K562 (cell line): Measurements from ENCODE around the gene TNF. TPM values are rescaled to one million over a fixed set of nuclear protein-coding genes. Genes with fewer than 3 reads are reported as not detected.

Source experiments
- CHCHD3 ChIP-seq: fragments of 250-450 bp; sonication (Bioruptor Pico); IDR thresholded peaks from 2 replicates; pipeline ENCODE4 v2.1.2; 2022; ENCODE audit warnings: mild to moderate bottlenecking
- DACH1 ChIP-seq: fragments of 450-650 bp; IDR thresholded peaks from 2 replicates; pipeline ENCODE4 v1.6.1; 2018; ENCODE audit not compliant: partially characterized antibody
- ETV5 ChIP-seq: sonication (generic); formaldehyde crosslinking; IDR thresholded peaks from 2 replicates; pipeline ENCODE4 v1.4.0; 2020; ENCODE audit warnings: low read depth, mild to moderate bottlenecking, missing genetic modification reagents
- FOXP1 ChIP-seq: sonication (generic); formaldehyde crosslinking; IDR thresholded peaks from 2 replicates; pipeline ENCODE4 v1.8.0; 2022; ENCODE audit warnings: mild to moderate bottlenecking, missing genetic modification reagents
- HINFP ChIP-seq: fragments of 450-650 bp; conservative IDR thresholded peaks from 2 replicates; pipeline ENCODE4 v1.6.1; 2016; ENCODE audit warnings: missing genetic modification characterization, low read depth, mild to moderate bottlenecking, control low read depth, missing compliant biosample characterization
- HNRNPK ChIP-seq: fragments of 200-400 bp; formaldehyde crosslinking; IDR thresholded peaks from one replicate; pipeline ENCODE4 v1.6.1; 2018; ENCODE audit warnings: mild to moderate bottlenecking, low read depth, low read length; ENCODE audit not compliant: poor library complexity, severe bottlenecking
- MAFF ChIP-seq: IDR thresholded peaks from 2 replicates; pipeline ENCODE4 v1.6.1; 2012; ENCODE audit warnings: low read length, improper control_type of control experiment
- NFRKB ChIP-seq: fragments of 450-650 bp; IDR thresholded peaks from 2 replicates; pipeline ENCODE4 v1.6.1; 2016; ENCODE audit warnings: low read depth
- NFXL1 ChIP-seq: fragments of 450-650 bp; formaldehyde crosslinking; IDR thresholded peaks from 2 replicates; pipeline ENCODE4 v1.4.0; 2021; ENCODE audit warnings: mild to moderate bottlenecking
- SRF ChIP-seq, 2 experiments: fragments of 250-450, 450-650 bp in 1 of 2; sonication (Bioruptor Pico) in 1 of 2; sonication (generic) in 1 of 2; formaldehyde crosslinking; IDR thresholded peaks; 2 replicates each; pipeline versions ENCODE4 v1.5.0 to v1.5.1; 2020 to 2022; ENCODE audit warnings: mild to moderate bottlenecking in 1 of 2, missing genetic modification reagents in 1 of 2
- STAT5A ChIP-seq: IDR thresholded peaks from 2 replicates; pipeline ENCODE4 v1.6.1; 2012; ENCODE audit warnings: low read length, inconsistent platforms, borderline replicate concordance
- XRCC4 ChIP-seq: IDR thresholded peaks from one replicate; pipeline ENCODE4 v1.6.1; 2011; ENCODE audit not compliant: insufficient read depth, insufficient read length; ENCODE audit errors: extremely low read depth
- XRCC5 ChIP-seq: fragments of 200-400 bp; formaldehyde crosslinking; IDR thresholded peaks from 2 replicates; pipeline ENCODE4 v1.6.1; 2017; ENCODE audit warnings: low read depth, mild to moderate bottlenecking, low read length
- ZBTB17 ChIP-seq: fragments of 450-650 bp; formaldehyde crosslinking; IDR thresholded peaks from 2 replicates; pipeline ENCODE4 v1.4.0; 2020; ENCODE audit warnings: mild to moderate bottlenecking
- ZKSCAN1 ChIP-seq: fragments of 150-350 bp; IDR thresholded peaks from 2 replicates; pipeline ENCODE4 v1.6.1; 2016; ENCODE audit warnings: low read depth, low read length
- ZNF717 ChIP-seq: fragments of 250-450 bp; sonication (Bioruptor Pico); IDR thresholded peaks from 2 replicates; pipeline ENCODE4 v1.5.0; 2021
- polyA plus RNA-seq, 8 experiments: library from polyadenylated mRNA; depleted of rRNA in 4 of 8; stranded (reverse) in 5 of 8; unstranded in 3 of 8; fragments of >200 nt; fragmentation: Nextera tagmentation in 2 of 8; fragmentation: Illumina TruSeq in 1 of 8; extraction: Ambion mirVana in 2 of 8; extraction: Trizol in 1 of 8; gene quantifications; 2 replicates each; pipeline versions ENCODE4 v1.2.1 to v1.2.3, GENCODE V29; 2011 to 2014; ENCODE audit warnings: inconsistent platforms in 1 of 8, missing spikeins in 1 of 8
- total RNA-seq, 7 experiments: library from RNA; depleted of rRNA in 6 of 7; stranded (reverse); fragments of >200 nt in 6 of 7; fragmentation: Illumina TruSeq in 2 of 7; extraction: Trizol in 2 of 7; gene quantifications; 2 replicates each; pipeline versions ENCODE4 v1.2.1 to v1.2.3, GENCODE V29; 2011 to 2021; ENCODE audit warnings: low replicate concordance in 1 of 7
- TF ChIP-seq, protein P1 (sequence below): sonication (generic); formaldehyde crosslinking; IDR thresholded peaks from 2 replicates; pipeline ENCODE4 v1.8.1; 2023; ENCODE audit warnings: missing genetic modification reagents, mild to moderate bottlenecking, borderline replicate concordance
- TF ChIP-seq, protein P2 (sequence below), 3 experiments: fragments of 200-800 bp in 1 of 3; sonication (Bioruptor generic) in 1 of 3; sonication (generic) in 1 of 3; formaldehyde crosslinking in 1 of 3; IDR thresholded peaks; 2 replicates each; pipeline versions ENCODE4 v1.6.1 to v1.8.0; 2016 to 2022; ENCODE audit warnings: mild to moderate bottlenecking in 2 of 3, missing compliant biosample characterization in 2 of 3, missing genetic modification characterization in 2 of 3, missing genetic modification reagents in 1 of 3

TNF gene
- total and polyA plus RNA-seq, 9 of the 15 experiments (the other 6 are each of a cell fraction or from before 2014, with no cell fraction given), result 0.08 to 0.40 TPM; not detected in 7

GRCh38 chr6:31546958-31547726, 28.2 kb upstream of the TNF start, which contains the start of gene NFKBIL1 (continued):
- TF ChIP-seq, protein P1, sequence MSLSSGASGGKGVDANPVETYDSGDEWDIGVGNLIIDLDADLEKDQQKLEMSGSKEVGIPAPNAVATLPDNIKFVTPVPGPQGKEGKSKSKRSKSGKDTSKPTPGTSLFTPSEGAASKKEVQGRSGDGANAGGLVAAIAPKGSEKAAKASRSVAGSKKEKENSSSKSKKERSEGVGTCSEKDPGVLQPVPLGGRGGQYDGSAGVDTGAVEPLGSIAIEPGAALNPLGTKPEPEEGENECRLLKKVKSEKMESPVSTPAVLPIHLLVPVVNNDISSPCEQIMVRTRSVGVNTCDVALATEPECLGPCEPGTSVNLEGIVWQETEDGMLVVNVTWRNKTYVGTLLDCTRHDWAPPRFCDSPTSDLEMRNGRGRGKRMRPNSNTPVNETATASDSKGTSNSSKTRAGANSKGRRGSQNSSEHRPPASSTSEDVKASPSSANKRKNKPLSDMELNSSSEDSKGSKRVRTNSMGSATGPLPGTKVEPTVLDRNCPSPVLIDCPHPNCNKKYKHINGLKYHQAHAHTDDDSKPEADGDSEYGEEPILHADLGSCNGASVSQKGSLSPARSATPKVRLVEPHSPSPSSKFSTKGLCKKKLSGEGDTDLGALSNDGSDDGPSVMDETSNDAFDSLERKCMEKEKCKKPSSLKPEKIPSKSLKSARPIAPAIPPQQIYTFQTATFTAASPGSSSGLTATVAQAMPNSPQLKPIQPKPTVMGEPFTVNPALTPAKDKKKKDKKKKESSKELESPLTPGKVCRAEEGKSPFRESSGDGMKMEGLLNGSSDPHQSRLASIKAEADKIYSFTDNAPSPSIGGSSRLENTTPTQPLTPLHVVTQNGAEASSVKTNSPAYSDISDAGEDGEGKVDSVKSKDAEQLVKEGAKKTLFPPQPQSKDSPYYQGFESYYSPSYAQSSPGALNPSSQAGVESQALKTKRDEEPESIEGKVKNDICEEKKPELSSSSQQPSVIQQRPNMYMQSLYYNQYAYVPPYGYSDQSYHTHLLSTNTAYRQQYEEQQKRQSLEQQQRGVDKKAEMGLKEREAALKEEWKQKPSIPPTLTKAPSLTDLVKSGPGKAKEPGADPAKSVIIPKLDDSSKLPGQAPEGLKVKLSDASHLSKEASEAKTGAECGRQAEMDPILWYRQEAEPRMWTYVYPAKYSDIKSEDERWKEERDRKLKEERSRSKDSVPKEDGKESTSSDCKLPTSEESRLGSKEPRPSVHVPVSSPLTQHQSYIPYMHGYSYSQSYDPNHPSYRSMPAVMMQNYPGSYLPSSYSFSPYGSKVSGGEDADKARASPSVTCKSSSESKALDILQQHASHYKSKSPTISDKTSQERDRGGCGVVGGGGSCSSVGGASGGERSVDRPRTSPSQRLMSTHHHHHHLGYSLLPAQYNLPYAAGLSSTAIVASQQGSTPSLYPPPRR (CRISPR knock-in tag), result no peak
- TF ChIP-seq, protein P2, sequence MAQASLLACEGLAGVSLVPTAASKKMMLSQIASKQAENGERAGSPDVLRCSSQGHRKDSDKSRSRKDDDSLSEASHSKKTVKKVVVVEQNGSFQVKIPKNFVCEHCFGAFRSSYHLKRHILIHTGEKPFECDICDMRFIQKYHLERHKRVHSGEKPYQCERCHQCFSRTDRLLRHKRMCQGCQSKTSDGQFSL (CRISPR knock-in tag; IDR thresholded peaks at IDR 0.05), result peak; percentile 53; the same call in 1 of the 2 replicates
- TF ChIP-seq, protein P2 (tag; IDR thresholded peaks at IDR 0.05), result no peak; a peak in 1 of 4 replicates
- TF ChIP-seq CHCHD3 (no peak), ZKSCAN1 (peak; percentile 69; the same call in 1 of the 2 replicates), HNRNPK (no peak), ETV5 (CRISPR knock-in tag) (peak; percentile 78; the same call in 1 of the 2 replicates), ZBTB17 (CRISPR knock-in tag) (peak; percentile 69; the same call in 1 of the 2 replicates), DACH1 (peak; percentile 18), NFRKB (peak; percentile 91), ZNF717 (CRISPR knock-in tag) (no peak), XRCC5 (peak; percentile 93), SRF (CRISPR knock-in tag; IDR thresholded peaks at IDR 0.05) (no peak; a peak in 1 of 4 replicates), FOXP1 (CRISPR knock-in tag) (no peak), STAT5A (no peak; the same call in 1 of the 2 replicates), NFXL1 (CRISPR knock-in tag) (no peak), HINFP (tag) (peak; percentile 65), MAFF (peak; percentile 1; the same call in 1 of the 2 replicates), XRCC4 (no peak)
